8988T (cell line): ENCODE results near the gene SYAP1.
"Not testable (repeated sequence)": the region's sequence is repeated elsewhere in the genome, so short reads cannot be mapped to it uniquely, and the experiment has no call there.

Experiments used
- DNase-seq: peaks from one replicate; pipeline ENCODE4 v3.0.0; 2011

SYAP1 gene, protein sequence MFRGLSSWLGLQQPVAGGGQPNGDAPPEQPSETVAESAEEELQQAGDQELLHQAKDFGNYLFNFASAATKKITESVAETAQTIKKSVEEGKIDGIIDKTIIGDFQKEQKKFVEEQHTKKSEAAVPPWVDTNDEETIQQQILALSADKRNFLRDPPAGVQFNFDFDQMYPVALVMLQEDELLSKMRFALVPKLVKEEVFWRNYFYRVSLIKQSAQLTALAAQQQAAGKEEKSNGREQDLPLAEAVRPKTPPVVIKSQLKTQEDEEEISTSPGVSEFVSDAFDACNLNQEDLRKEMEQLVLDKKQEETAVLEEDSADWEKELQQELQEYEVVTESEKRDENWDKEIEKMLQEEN

DNA sequence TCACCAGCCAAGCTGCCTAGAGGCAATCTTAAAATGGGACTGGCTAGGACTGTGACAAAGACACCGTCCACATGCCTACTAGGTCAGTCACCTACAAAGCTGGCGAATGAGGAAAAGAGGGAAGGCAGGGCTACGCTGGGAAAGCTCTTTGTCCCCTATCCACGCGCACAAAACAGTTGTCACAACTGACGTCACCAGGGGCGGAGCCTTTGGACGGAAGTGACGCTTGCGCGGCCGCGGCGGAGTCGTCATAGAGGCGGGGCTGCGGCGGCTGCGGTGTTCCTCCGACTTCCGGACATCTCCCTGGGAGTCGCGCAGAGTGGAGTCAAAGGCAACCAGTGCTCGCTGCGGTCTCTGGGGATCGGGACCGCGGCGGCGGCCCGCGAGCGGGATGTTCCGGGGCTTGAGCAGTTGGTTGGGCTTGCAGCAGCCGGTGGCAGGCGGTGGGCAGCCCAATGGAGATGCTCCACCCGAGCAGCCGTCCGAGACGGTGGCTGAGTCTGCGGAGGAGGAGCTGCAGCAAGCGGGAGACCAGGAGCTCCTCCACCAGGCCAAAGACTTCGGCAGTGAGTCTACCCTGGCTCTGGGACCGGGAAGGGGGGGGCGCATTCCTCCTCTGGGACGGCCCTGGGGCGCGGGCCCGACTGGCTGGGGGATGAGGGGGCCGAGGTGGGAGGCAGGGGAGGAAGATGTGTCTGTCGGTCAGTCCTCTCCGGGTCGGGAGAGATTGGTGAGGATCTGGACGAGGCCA is at the start of gene SYAP1:
Gene SYAP1 (plus strand): TSS at position 279 of the 751 bp plus-strand sequence. CDS start 113 bp downstream, at position 392.
- DNase-seq = peak; percentile 63

DNA sequence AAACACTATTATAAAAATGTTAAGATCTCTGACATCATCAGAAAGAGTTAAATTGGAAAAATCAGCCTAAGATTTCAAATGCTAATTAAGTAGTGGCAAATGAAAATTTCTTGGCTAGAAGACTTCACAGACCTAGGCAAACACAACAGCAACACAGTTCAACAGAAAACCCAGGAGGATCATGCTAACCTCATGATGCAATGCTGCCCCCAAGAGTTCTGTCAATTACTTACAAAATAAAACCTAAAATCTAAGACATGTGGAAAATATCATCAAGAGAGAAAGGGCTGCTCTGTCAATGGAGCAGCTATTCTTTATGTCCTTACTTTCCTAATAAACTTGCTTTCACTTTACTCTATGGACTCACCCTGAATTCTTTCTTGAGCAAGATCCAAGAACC is 48.4 kb upstream of the SYAP1 start:
- DNase-seq = peak; percentile 46

DNA sequence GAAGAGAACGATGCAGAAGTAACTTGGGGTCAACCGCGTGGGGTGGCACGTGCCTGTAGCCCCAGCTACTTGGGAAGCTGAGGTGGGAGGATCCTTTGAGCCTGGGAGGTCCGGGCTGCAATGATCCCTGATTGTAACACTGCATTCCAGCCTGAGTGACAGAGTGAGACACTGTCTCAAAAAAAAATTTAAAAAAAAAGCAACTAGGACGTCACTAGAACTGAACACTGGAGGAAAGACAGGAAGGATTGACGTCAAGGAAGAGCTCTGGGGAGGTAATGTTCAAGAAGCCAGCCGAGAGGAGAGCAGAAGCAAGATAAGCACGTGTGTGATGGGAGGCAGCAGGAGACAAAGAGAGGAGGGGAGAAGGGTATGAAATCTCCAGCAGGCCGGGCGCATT is 40.7 kb upstream of the SYAP1 start:
- DNase-seq = no peak

DNA sequence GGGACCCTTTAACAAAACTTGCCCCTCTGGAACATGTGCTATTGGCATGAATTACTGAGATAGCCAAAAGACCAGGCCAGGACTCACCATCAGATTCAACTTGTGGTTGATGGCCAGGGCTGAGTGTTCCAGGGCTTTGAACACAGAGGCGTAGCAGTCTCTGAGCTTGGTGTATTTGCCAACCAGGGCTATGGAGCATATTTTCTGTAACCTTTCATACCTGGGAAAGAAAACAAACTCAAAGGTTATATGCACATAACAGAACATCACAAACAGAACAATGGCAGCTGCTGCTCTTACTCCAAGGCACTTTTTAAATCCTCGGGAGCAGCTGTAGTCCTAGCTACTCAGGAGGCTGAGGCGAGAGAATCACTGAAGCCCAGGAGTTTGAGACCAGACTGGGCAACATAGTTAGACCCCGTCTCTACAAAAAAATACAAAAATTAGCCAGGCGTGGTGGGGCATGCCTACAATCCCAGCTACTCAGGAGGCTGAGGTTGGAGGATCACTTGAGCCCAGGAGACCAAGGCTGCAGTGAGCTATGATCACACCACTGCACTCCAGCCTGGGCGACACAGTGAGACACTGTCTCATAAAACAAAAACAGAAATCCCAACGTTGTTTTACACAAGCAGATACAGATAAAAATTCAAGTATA is 36.3 kb upstream of the SYAP1 start:
- no peak for DNase-seq

DNA sequence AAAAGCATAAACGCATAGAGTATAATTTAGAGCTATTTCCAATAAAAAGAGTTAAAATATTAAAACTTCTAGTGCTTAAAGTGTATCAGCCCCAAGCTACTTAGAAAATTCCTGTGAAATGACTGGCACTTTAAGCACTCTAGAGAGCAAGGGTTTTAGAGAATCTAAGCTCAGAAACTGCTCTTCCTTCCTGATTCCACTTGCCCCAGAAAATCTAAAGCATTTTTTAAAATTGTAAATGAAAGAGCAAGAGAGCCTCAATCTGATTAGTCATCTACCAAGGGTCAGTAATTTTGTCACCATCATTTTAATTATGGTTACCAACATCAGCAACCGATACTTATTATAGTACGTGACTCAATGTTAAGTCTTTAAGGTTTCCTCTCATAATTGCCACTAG is 31.9 kb upstream of the SYAP1 start:
- DNase-seq = no peak

DNA sequence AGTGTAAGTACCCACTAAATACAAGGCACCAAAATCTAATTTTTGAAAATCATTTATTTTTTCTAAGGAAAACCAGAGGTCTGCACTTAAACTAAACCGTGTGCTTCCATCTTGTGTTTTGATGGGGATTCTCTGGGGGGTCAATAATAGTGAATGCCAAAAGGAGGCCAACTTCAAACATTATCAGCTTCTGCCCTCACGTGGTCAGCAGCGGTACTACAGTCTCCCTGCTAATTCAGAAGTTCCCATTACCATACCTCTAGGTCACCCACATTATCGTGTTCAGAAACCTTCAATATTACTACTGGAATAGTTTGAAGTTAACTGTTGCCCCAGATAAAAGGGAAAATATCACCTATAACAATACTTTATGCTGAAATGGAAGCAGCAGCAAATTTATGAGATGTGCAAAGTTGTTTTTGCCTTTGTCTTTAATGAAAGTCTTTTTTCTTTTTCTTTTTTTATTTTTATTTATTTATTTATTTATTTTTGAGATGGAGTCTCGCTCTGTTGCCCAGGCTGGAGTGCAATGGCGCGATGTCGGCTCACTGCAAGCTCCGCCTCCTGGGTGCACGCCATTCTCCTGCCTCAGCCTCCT is 24.2 kb upstream of the SYAP1 start:
- no peak for DNase-seq

DNA sequence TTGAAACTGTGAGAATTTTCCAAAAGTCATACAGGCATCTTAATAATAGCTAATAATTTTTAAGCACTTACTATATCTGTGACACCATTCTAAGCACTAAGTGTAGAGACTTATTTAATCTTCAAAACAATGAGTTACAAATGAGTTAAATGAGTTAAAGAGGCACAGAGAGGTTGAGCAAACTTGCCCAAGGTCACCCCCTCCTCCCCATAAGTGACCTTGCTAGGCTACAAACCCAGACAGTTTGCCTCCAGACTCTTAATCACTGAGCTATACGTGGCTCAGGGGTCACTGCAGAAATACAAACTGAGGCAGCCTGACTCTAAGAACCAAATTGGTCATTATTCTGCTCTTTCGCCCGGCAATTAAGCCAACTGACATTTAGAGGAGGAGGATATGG is 22.5 kb upstream of the SYAP1 start:
- no peak for DNase-seq

DNA sequence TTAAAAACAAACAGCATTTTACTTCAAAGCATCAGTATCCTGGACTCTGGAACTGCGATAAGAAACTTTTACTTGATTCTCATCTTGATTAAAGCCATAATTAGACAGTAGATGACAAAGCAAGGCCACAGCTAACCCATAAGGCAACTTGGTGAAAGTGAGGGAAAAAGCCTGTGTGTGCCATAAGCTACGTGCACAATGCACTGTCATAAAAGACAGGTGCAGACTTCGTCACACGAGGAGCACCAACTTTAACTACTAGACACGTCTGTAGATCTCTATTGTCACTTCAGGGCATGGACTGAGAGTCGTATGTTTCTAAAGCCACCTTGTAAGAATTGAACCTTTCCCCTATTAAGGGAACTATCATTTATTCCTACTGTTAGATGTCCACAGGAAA is 20.0 kb upstream of the SYAP1 start:
- DNase-seq = no peak

DNA sequence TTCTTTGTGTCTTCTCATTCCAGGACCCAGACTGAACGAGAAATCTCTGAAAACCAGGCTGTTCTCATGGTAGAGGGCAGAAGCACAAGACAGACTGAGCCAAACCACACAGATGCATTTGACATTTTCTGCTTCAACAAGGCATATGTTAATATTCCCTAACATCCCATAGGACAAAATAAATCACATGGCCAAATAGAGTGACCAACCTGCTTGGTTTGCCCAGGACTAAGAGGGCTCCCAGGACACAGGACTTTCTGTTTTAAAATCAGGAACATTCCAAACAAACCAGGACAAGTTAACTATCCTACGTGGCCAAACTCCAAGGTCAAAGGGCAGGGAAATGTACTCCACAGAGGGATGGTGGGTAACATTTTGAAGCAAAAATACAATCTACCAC is 18.7 kb upstream of the SYAP1 start:
- no peak for DNase-seq

DNA sequence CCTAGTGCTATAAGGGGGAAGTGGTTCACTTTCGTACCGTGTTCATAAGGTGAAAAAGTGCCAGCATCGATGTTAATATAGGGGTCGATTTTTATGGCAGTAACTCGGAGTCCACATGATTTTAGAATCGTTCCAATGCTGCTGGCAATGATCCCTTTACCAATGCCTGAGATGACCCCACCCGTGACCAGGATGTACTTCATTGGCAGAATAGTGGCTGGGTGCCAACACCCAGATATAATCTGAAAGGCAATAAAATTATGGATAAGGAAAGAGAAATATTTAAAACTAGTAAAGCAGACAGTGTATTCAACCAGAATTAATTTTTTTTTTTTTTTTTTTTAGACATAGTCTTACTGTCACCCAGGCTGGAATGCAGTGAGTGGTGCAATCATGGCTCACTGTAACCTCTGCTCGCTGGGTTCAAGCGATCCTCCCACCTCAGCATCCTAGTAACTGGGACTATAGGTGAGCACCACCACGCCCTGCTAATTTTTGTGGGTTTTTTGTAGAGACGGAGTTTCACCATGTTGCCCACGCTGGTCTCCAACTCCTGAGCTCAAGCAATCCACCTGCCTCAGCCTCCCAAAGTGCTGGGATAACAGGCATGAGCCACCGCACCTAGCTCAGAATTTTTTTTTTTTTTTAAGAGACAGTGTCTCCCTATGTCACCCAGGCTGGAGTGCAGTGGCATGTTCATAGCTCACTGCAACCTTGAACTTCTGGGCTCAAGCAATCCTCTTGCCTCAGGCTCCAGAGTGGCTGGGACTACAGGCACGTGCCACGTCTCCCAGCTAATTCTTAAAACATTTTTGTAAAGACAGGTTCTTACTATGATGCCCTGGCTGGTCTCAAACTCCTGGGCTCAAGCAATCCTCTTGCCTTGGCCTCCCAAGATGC is 16.5 kb upstream of the SYAP1 start:
- DNase-seq = no peak

DNA sequence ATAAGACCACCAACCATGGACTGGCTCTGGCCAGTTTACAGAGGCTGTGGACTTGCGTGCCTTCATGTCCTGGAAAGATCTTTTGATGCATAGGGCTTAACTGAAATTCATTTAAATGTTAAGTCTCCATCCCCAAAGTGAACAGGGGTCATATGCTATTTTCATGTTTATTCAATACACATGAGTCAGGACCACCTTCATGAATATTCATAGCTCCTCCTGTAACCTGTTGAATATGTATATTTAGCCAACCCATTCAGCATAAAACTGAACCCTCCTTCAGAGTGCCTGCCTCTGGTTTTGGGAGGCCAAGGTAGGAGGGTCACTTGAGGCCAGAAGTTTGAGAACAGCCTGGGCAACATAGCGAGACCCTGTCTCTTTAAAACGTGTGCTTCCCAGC is 14.0 kb upstream of the SYAP1 start:
- no peak for DNase-seq

DNA sequence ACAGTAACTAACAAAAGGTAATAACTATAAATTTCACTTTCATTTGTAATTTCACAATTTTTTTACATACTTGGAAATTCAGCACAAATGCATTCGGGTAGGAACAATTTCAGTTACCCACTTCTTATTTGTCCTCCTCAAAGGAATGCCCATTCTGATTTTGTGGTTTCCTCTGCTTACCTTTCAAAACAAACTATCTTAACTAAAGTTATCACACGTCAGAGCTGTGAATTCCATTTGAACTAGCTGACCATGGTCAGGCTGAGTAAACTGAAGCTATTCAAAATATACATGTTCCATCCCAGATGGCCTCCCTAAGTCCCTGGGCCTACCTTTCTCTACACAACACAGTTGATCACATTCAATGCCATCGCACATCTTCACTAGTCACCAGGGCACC is 11.4 kb upstream of the SYAP1 start:
- DNase-seq = no peak

DNA sequence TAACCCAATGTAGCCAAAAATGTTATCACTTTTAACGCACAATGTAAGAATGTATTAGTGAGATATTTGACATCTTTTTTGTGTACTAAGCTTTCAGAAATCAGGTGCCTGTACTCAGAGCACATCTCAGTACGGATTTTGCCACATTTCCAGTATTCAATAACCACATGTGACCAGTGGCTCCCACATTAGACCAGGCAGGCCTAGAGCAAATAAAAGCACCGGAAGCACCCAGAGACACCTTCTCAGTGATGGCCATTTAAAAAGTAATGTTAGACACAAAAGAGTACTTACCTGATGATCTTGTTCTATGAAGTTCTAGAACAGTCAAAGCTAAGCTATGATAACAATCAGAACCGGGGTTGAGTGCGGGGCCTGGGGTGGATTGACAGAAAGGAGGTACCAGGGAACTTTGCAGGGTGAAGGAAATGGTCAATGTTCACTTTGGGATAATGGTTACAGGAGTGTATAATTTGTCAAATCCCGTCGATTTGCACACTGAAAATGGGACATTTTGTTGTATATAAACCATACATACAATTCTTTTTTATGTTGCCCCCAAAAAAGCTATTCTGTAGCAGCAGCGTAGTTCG is 8.1 kb upstream of the SYAP1 start:
- no peak for DNase-seq

DNA sequence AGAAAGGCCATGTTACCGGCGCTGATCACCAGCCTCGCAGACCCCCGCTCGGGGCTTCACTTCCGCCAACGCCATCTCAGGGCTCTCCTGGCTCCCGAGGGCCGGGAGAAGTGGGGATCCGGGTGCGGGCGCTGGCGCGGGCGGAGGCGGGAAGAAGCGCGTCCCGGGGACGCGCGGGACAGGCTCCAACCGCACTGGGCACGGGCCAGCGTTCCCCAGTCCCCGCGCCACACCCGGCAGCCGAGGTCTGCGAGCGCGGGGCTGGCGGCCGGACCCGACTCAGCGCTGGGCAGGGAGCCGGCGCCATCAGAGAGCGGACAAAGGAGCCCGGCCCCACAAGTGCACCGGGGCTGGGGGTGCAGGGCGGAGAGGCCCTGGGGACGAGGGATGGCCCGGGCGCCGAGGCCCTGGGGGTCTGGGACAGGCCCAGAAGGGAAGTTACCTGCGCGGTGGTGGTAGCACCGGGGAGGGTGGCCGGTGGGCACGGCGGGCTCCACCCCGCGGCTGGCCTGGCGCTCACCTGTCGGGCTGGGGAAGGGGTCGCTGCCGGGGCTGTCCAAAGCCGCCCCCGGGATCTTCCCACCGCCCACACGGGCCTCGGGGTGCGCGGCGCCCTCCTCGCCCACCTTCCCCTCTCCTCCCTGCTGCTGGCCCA is 7.4 kb upstream of the SYAP1 start:
- no peak for DNase-seq

DNA sequence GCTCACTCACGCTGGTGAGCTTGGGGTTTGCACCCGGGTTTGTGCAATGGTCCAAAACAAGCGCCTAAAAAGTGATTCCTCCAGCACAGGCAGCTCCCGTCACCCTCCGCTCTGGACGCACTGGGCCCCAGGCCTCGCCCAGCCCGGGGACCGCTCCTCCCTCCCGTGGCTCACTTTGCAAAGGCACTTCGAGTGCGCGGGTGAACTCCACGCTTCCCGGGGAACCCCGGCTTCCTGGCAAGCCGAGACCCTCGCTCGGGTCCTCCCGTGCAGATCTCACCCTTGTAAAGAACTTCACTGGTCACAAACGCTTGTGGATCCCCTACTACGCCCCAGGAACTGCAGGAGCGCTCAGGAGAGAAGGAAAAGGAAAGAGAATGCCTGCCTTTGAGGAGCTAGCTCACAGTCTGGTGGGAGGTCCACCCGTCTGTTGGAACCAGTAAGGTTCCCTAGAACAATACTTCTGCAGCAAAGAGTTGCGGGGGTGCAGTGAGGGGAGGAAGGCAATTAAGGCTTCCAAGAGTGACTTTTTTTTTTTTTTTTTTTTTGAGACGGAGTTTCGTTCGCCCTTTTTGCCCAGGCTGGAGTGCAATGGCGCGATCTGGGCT is 6.8 kb upstream of the SYAP1 start, which contains the start of gene CTPS2:
Gene CTPS2 (minus strand): TSS at position 122 of the 608 bp plus-strand sequence. CDS start 9,767 bp downstream, outside the sequence.
- DNase-seq = peak; percentile 79

DNA sequence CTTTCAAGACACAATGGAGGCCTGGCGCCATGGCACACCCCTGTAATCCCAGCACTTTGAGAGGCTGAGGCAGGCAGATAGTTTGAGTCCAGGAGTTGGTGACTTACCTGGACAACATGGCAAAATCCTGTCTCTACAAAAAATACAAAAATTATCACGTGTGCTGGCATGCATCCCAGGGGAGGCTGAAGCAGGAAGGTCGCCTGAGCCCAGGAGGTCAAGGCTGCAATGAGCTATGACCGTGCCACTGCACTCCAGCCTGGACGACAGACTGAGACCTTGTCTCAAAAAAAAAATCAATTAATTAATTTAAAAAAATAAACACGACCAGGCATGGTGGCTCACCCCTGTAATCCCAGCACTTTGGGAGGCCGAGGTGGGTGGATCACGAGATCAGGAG is 4.9 kb upstream of the SYAP1 start:
- no peak for DNase-seq

DNA sequence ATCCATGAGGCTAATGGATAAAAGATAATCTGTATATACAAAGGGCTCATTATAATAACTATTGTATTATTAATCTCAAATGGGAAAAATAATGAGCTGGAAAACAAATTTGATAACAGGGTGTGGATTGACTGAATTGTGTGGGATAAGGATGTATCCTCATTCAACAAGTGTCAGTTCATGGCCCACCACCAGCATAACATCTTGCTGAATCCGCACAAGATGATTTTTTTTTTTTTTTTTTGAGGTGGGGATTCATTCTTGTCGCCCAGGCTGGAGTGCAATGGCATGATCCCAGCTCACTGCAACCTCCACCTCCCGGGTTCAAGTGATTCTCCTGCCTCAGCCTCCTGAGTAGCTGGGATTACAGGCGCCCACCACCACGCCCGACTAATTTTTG is 3.8 kb upstream of the SYAP1 start:
- not testable (repeated sequence) for DNase-seq

DNA sequence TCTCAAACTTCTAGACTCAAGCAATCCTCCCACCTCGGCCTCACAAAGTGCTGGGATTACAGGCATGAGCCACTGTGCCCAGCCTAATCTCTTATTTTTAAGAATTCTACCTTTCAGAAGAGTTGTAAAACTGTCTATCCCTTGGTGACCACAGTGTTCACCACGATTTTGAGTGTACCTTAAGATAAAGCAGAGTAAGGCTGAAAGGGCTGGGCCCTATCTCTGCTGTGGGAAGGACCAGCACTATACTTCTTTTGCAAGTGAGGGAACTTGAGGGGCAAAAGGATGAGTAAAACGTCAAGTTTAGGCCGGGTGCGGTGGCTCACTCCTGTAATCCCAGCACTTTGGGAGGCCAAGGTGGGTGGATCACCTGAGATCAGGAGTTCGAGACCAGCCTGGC is 3.0 kb upstream of the SYAP1 start:
- DNase-seq = not testable (repeated sequence)

DNA sequence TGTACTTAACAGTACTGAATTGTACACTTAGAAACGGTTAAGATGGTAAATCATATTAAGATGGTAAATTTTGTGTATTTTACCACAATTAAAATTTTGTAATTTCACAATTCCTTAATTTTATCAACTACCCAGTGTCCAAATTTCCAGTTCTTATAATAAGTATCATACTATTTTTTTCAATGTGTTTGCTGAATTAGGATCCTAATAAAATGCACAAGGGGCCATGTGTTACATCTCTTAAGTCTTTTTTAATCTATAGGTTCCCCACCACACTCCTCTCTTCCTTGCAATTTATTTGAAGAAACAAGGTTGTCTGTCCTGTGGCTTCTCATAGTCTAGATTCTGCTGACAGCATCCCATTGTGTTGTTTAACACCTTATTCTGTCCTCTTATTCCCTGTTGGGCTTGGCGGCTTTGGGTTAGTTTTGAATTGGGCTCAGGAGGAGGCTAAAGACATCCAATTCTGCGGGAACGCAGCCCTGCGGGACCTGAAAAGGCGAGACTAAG is 533 bp upstream of the SYAP1 start:
- DNase-seq = no peak

DNA sequence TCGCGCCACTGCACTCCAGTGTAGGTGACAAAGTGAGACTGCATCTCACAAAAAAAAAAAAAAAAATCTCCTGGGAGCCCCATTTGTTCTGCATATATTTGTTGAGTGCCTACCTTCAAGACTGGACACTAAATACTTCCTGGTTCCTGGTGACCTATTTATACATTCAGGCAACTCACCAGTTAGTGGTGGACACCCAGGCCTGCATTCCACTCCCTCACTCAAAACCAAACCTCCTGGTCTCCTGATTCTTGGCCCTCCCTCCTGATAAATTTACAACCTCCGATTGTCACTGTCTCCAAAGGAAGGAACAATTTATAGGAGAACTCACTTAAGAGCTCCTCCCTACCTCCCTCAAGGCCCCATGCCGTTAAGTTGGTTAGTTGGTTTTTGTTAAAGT is 3.1 kb downstream of the SYAP1 start:
- DNase-seq = no peak

DNA sequence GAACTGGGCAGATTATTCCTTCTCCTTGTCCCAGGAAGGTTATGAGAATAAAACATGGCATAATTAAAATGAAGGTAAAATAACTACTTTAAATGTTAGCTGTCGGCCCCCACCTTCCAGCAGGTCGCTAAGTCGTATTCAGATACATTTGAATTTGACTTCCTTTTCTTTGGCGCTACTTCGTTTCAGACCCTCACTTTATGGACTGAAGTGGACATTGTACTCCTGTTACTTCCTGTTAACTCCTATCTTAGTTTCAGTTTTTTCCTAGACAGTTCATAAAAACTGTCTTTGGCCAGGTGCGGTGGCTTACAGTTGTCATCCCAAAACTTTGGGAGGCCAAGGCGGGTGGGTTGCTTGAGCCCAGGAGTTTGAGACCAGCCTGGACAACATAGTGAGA is 5.7 kb downstream of the SYAP1 start:
- DNase-seq = no peak
